ENCODE data around the gene EIF4ENIF1. TPM values are rescaled to one million over a fixed set of nuclear protein-coding genes. Genes with fewer than 3 reads are reported as not detected.

EIF4ENIF1 gene
- total and polyA plus RNA-seq, 9 of the 15 experiments (the other 6 are each of a cell fraction or from before 2014, with no cell fraction given) = 2.5 to 24.9 (median 15.8) TPM

- BruUV-seq (replicated peaks) = no TSS peak
- Histone ChIP-seq H3K79me2 (ENCODE audit: control insufficient read depth, insufficient read depth, low read length) (no peaks in the 10 kb centered on the region), H3K27ac (ENCODE audit: extremely low read depth, low read depth, low read length) (no peak overlapping the region), H3K36me3 (ENCODE audit: control insufficient read depth, insufficient read depth, low read length) (peaks cover 53% of the 10 kb centered on the region; the same call in 2 of the 3 replicates), H3K4me2 (ENCODE audit: insufficient read depth, low read length) (no peak overlapping the region), H3K4me3 (no peak overlapping the region), H3K9me1 (ENCODE audit: control insufficient read depth, insufficient read depth, low read length) (no peaks in the 10 kb centered on the region), H3K27me3 (ENCODE audit: control insufficient read depth in 2 of 2, insufficient read depth in 2 of 2, low read length in 2 of 2) (no peaks in the 10 kb centered on the region), H3K9me3 (replicated peaks; ENCODE audit: control insufficient read depth, insufficient read depth, low read depth, low read length) (no peaks in the 10 kb centered on the region), H3K9ac (ENCODE audit: insufficient read depth in 1 of 2, low read depth in 2 of 2, low read length in 2 of 2) (no peak overlapping the region), H2AFZ (ENCODE audit: low read depth, low read length) (no peak overlapping the region), H3K4me1 (replicated peaks in 1 of 2; ENCODE audit: control insufficient read depth in 2 of 2, insufficient read depth in 2 of 2, low read length in 2 of 2) (no peaks in the 10 kb centered on the region), H4K20me1 (replicated peaks; ENCODE audit: control insufficient read depth, insufficient read depth, low read length) (no peaks in the 10 kb centered on the region)
- FAIRE-seq (no peak), DNase-seq (ENCODE audit: extremely low read depth in 1 of 4, low spot score in 3 of 4) (no peak), ATAC-seq (no peak)
- ChIA-PET CTCF (ENCODE audit: low intra/inter-chr PET ratio) (no interaction called here), POLR2A (interaction anchor here (0.6 to 1.4 kb wide), 3 partner anchors 8 to 384 kb away, joined by 3 to 4 read pairs (median 3); no protein-coding TSS in a partner anchor)
- no peak for TF ChIP-seq ARID3B (CRISPR knock-in tag; IDR thresholded peaks at IDR 0.05; ENCODE audit: borderline replicate concordance)
- no peak for TF ChIP-seq ERF (CRISPR knock-in tag; IDR thresholded peaks at IDR 0.05)
- TF ChIP-seq XRCC4 (IDR thresholded peaks at IDR 0.05; ENCODE audit: extremely low read depth, insufficient read depth, insufficient read length) = no peak
- TF ChIP-seq MAX (CRISPR knock-in tag; IDR thresholded peaks at IDR 0.05) = no peak
- no peak for TF ChIP-seq STAT5B (CRISPR knock-in tag; IDR thresholded peaks at IDR 0.05)
- TF ChIP-seq CREBBP (IDR thresholded peaks at IDR 0.05; ENCODE audit: low read depth, low read length) = no peak
- no peak for TF ChIP-seq PYGO2 (tag; IDR thresholded peaks at IDR 0.05)
- TF ChIP-seq ZNF764 (CRISPR knock-in tag; IDR thresholded peaks at IDR 0.05; ENCODE audit: low read depth) = no peak
- TF ChIP-seq ZNF282 (CRISPR knock-in tag; IDR thresholded peaks at IDR 0.05) = no peak
- no peak for TF ChIP-seq ZNF644 (tag; IDR thresholded peaks at IDR 0.05; ENCODE audit: low read depth)
- TF ChIP-seq ZNF174 (CRISPR knock-in tag; IDR thresholded peaks at IDR 0.05) = no peak
- no peak for TF ChIP-seq CEBPG (CRISPR knock-in tag; IDR thresholded peaks at IDR 0.05)
- TF ChIP-seq CEBPG (tag; conservative IDR thresholded peaks at IDR 0.05 in 1 of 2, IDR thresholded peaks at IDR 0.05 in 1 of 2) = no peak
- TF ChIP-seq ZMIZ1 (IDR thresholded peaks at IDR 0.05; ENCODE audit: low read depth in 2 of 2, low read length in 2 of 2) = no peak
- TF ChIP-seq FOXP1 (CRISPR knock-in tag; IDR thresholded peaks at IDR 0.05) = no peak
- intact Hi-C loops (cut with micrococcal nuclease) = no loop called here
- WGBS (ENCODE audit: insufficient coverage, low coverage, missing lambda C conversion rate) = 97% methylated on average over 3 of the region's 3 CpGs
- in situ Hi-C loops (cut with MboI) = no loop called here
Observed at GRCh38 chr22:31447337-31447736, 42.3 kb downstream of the EIF4ENIF1 start.
